ENCODE results near the gene MICOS13.

Gene MICOS13

GRCh38 chr19:5678071-5678718 lies 2.1 kb downstream of the MICOS13 start:
- no peak overlapping the region for H3K4me3 ChIP-seq (ENCODE audit: low read depth, low read length)
- no peak for TF ChIP-seq CTCF (IDR thresholded peaks at IDR 0.05; ENCODE audit: borderline replicate concordance, insufficient read depth, low read depth, low read length)

GRCh38 chr19:5677580-5677979 lies 2.7 kb downstream of the MICOS13 start:
- H3K4me3 ChIP-seq (ENCODE audit: low read depth, low read length): no peak overlapping the region
- no peak for TF ChIP-seq CTCF (IDR thresholded peaks at IDR 0.05; ENCODE audit: borderline replicate concordance, insufficient read depth, low read depth, low read length)

GRCh38 chr19:5677136-5677535 lies 3.2 kb downstream of the MICOS13 start:
- H3K4me3 ChIP-seq (ENCODE audit: low read depth, low read length): no peak overlapping the region
- no peak for TF ChIP-seq CTCF (IDR thresholded peaks at IDR 0.05; ENCODE audit: borderline replicate concordance, insufficient read depth, low read depth, low read length)

- TF ChIP-seq CTCF (IDR thresholded peaks at IDR 0.05; ENCODE audit: borderline replicate concordance, insufficient read depth, low read depth, low read length): no peak
- H3K4me3 ChIP-seq (ENCODE audit: low read depth, low read length): no peak overlapping the region
Observed at GRCh38 chr19:5676772-5677105, 3.6 kb downstream of the MICOS13 start.

GRCh38 chr19:5676105-5676771 lies 4.1 kb downstream of the MICOS13 start:
- TF ChIP-seq CTCF (IDR thresholded peaks at IDR 0.05; ENCODE audit: borderline replicate concordance, insufficient read depth, low read depth, low read length): no peak
- no peak overlapping the region for H3K4me3 ChIP-seq (ENCODE audit: low read depth, low read length)

GRCh38 chr19:5674714-5675113 lies 5.6 kb downstream of the MICOS13 start:
- no peak for TF ChIP-seq CTCF (IDR thresholded peaks at IDR 0.05; ENCODE audit: borderline replicate concordance, insufficient read depth, low read depth, low read length)
- no peak overlapping the region for H3K4me3 ChIP-seq (ENCODE audit: low read depth, low read length)

- TF ChIP-seq CTCF (IDR thresholded peaks at IDR 0.05; ENCODE audit: borderline replicate concordance, insufficient read depth, low read depth, low read length): no peak
Observed at GRCh38 chr19:5673752-5674151, 6.6 kb downstream of the MICOS13 start.

More at GRCh38 chr19:5673752-5674151, 6.6 kb downstream of the MICOS13 start:
- H3K4me3 ChIP-seq (ENCODE audit: low read depth, low read length): no peak overlapping the region
